ENCODE data around the gene TIRAP.

DNA sequence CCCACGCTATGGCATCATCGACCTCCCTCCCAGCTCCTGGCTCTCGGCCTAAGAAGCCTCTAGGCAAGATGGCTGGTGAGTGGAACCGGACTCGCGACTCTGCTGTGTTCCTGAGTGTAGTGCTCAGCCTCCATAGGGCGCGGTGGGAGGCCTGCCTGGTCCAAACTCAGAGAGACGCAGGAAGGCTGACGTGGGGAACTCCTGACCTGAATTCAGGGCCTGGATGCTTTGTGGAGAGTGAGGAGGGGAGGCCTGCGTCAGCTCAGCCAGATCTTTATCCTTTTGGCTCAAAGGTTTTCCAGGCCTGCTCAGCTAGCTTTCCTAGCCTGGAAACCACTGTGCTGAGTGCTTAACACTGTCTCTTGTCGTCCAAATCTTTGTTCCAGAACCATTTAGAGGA is 8.0 kb downstream of the TIRAP start:
- TF ChIP-seq ESRRA (CRISPR knock-in tag; IDR thresholded peaks at IDR 0.05; ENCODE audit: borderline replicate concordance) (no peak), FOXJ3 (CRISPR knock-in tag; IDR thresholded peaks at IDR 0.05; ENCODE audit: borderline replicate concordance) (no peak)
- TF ChIP-seq, protein P1, sequence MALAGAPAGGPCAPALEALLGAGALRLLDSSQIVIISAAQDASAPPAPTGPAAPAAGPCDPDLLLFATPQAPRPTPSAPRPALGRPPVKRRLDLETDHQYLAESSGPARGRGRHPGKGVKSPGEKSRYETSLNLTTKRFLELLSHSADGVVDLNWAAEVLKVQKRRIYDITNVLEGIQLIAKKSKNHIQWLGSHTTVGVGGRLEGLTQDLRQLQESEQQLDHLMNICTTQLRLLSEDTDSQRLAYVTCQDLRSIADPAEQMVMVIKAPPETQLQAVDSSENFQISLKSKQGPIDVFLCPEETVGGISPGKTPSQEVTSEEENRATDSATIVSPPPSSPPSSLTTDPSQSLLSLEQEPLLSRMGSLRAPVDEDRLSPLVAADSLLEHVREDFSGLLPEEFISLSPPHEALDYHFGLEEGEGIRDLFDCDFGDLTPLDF (CRISPR knock-in tag; IDR thresholded peaks at IDR 0.05) = no peak

Data from WTC11 (cell line).